A172 (cell line): Measurements from ENCODE around the gene FAM81A. TPM values are rescaled to one million over a fixed set of nuclear protein-coding genes. Genes with fewer than 3 reads are reported as not detected.
"Not testable (repeated sequence)": the region's sequence is repeated elsewhere in the genome, so short reads cannot be mapped to it uniquely, and the experiment has no call there.

Experiments used
- DNase-seq: peaks from one replicate; pipeline ENCODE4 v3.0.0-alpha.2; 2015; ENCODE audit warnings: low spot score
- total RNA-seq: library from RNA; depleted of rRNA; stranded (reverse); fragments of >200 nt; shearing (Covaris generic); gene quantifications from 2 replicates; pipeline ENCODE4 v1.2.3, GENCODE V29; 2014; rRNA removed

FAM81A gene
- 0.78 and 1.3 TPM in 2 replicates for total RNA-seq

- DNase-seq: peak; percentile 48
Measured at GRCh38 chr15:59437817-59438624, at the start of gene FAM81A. TSS of gene FAM81A (plus strand) at chr15:59438186. CDS start at chr15:59458627, 20,441 bp downstream.

GRCh38 chr15:59388670-59389069 is 49.3 kb upstream of the FAM81A start:
- no peak for DNase-seq

- DNase-seq: no peak
Measured at GRCh38 chr15:59392299-59392698, 45.7 kb upstream of the FAM81A start.

GRCh38 chr15:59394166-59394661 is 43.8 kb upstream of the FAM81A start:
- no peak for DNase-seq

- DNase-seq: no peak
Measured at GRCh38 chr15:59396211-59396610, 41.8 kb upstream of the FAM81A start.

DNA sequence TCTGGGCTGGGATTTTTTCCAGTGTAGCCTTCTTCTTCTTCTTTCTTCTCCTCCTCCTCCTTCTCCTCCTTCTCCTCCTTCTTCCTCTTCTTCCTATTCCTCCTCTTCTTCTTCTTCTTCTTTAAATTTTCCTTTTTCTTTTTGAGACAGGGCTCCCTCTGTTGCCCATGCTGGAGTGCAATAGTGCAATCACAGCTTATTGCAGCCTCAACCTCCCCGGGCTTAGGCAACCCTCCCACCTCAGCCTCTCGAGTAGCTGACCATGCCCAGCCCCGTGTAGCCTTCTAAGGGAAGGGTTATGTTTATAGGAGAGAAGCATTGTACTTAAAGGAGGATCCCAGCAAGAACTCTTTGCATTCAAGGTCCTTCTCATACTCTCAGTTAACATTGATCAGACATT is 41.3 kb upstream of the FAM81A start:
- DNase-seq: no peak

- DNase-seq: no peak
Measured at GRCh38 chr15:59398220-59398619, 39.8 kb upstream of the FAM81A start.

GRCh38 chr15:59399465-59400102 is 38.4 kb upstream of the FAM81A start:
- no peak for DNase-seq

GRCh38 chr15:59400103-59400813 is 37.7 kb upstream of the FAM81A start:
- no peak for DNase-seq

- DNase-seq: not testable (repeated sequence)
Measured at GRCh38 chr15:59401051-59401823, 36.7 kb upstream of the FAM81A start.

GRCh38 chr15:59401824-59402569 is 36.0 kb upstream of the FAM81A start:
- no peak for DNase-seq

DNA sequence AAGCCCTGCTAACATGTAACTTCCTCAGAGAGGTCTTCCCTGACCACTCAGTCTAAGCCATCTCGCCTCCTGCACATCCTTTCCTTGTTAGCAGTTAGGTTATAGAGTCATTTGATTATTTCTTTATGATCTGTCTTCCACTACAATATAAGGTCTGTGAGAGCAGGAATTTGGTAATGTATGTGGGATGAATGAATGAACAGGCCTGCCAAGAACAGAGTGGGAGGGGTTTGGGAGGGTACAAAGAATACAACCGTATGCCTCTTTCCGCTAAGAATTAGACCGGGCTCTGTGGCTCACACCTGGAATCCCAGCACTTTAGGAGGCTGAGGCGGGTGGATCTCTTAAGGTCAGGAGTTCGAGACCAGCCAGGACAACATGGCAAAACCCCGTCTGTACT is 32.9 kb upstream of the FAM81A start:
- DNase-seq: no peak

- DNase-seq: no peak
Measured at GRCh38 chr15:59406446-59406845, 31.5 kb upstream of the FAM81A start.

DNA sequence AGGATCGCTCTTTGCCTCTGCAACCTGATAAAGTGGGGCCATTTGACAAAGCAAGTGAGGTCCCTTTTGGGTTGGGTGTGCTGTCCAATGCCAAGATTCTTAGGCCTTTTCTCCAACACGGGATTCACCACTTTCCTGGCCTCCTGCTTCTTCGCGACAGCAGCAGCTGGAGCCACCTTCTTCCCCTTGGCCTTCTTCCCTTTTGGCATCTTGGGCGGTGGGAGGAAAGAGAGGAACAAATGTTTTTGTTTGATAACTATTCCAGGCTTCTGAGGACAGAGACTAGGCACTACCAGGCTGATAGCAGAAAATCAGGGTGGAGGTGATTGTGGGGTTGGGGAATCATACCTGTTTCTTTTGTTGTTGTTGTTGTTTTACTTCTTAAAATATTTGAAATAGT is 30.0 kb upstream of the FAM81A start:
- DNase-seq: no peak

GRCh38 chr15:59410391-59410896 is 27.5 kb upstream of the FAM81A start:
- DNase-seq: no peak

GRCh38 chr15:59413577-59413976 is 24.4 kb upstream of the FAM81A start:
- no peak for DNase-seq

- no peak for DNase-seq
Measured at GRCh38 chr15:59416816-59417215, 21.2 kb upstream of the FAM81A start.

GRCh38 chr15:59419170-59419569 is 18.8 kb upstream of the FAM81A start:
- DNase-seq: no peak

GRCh38 chr15:59420108-59420507 is 17.9 kb upstream of the FAM81A start:
- no peak for DNase-seq

DNA sequence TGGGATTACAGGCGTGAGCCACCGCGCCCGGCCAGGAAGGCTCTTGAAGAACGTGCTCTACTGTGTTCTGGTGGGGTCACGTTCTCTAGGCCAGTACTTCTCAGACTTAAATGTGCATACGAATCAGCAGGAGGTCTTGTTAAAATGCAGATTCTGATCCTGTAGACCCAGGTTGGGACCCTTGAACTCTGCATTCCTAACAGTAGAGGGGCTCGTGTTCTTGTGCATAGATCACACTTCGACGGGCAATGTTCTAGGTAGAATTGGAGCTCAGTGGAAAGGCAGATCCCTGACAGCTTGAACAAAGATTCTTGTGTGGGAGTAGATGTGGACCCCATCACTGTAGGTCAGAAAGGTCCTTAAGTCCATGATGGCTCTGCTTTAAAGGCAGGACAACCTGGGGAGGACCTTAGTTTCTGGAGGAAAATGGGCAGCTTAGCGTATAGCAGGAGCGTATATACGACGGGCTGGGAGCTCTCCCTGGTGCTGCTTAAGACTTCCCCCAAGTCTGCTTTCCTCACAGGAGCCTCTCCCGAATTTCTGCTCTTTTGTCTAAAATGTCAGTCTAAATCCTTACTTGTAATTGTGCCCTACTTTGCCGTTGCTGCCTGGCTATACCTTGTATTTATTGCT is 16.9 kb upstream of the FAM81A start:
- DNase-seq: no peak
